Measurements from ENCODE around the gene SLC17A2. TPM values are rescaled to one million over a fixed set of nuclear protein-coding genes. Genes with fewer than 3 reads are reported as not detected.

Gene SLC17A2
- total and polyA plus RNA-seq, 2 of the 13 experiments (the other 11 are each of a cell fraction or from before 2014, with no cell fraction given), result 11.2 to 32.4 TPM

GRCh38 chr6:25907475-25908014 is 22.9 kb downstream of the SLC17A2 start (continued):
- TF ChIP-seq UBTF (CRISPR knock-in tag; IDR thresholded peaks at IDR 0.05) (no peak), NCOA1 (CRISPR knock-in tag; IDR thresholded peaks at IDR 0.05) (no peak), ZNF34 (CRISPR knock-in tag; IDR thresholded peaks at IDR 0.05; ENCODE audit: borderline replicate concordance) (peak; percentile 29; the same call in 1 of the 2 replicates), SAFB2 (CRISPR knock-in tag; IDR thresholded peaks at IDR 0.05; ENCODE audit: borderline replicate concordance, low read depth) (no peak), ZNF44 (CRISPR knock-in tag; IDR thresholded peaks at IDR 0.05) (no peak), ZNF143 (CRISPR knock-in tag; IDR thresholded peaks at IDR 0.05) (no peak), SMARCC2 (IDR thresholded peaks at IDR 0.05) (no peak), POLR2A (IDR thresholded peaks at IDR 0.05; ENCODE audit: insufficient read depth in 1 of 2, low read depth in 2 of 2, low read length in 2 of 2) (no peak), GRHL1 (CRISPR knock-in tag; conservative IDR thresholded peaks at IDR 0.05) (no peak), ZNF777 (CRISPR knock-in tag; IDR thresholded peaks at IDR 0.05) (no peak), GMEB1 (CRISPR knock-in tag; IDR thresholded peaks at IDR 0.05; ENCODE audit: borderline replicate concordance) (peak; percentile 39; the same call in 1 of the 2 replicates), ZNF639 (CRISPR knock-in tag; conservative IDR thresholded peaks at IDR 0.05) (no peak), ZBTB39 (CRISPR knock-in tag; IDR thresholded peaks at IDR 0.05) (peak; percentile 77; the same call in 1 of the 2 replicates), ZNF260 (CRISPR knock-in tag; IDR thresholded peaks at IDR 0.05; ENCODE audit: borderline replicate concordance, low read depth) (no peak), ZNF557 (CRISPR knock-in tag; IDR thresholded peaks at IDR 0.05) (0 out of 2 replicates have a peak, but pooled peaks have one; percentile 43), MIER3 (CRISPR knock-in tag; IDR thresholded peaks at IDR 0.05; ENCODE audit: borderline replicate concordance) (peak; percentile 72; the same call in 1 of the 2 replicates), CREB1 (IDR thresholded peaks at IDR 0.05) (no peak), CREB1 (CRISPR knock-in tag; IDR thresholded peaks at IDR 0.05) (peak; percentile 70), CREM (IDR thresholded peaks at IDR 0.05) (peak; percentile 82), CREM (CRISPR knock-in tag; IDR thresholded peaks at IDR 0.05) (no peak), SMYD3 (CRISPR knock-in tag; IDR thresholded peaks at IDR 0.05) (peak; percentile 80; the same call in 1 of the 2 replicates), DRAP1 (CRISPR knock-in tag; IDR thresholded peaks at IDR 0.05) (peak; percentile 62; the same call in 1 of the 2 replicates)
